ENCODE data around the gene BCAT1.

BCAT1 gene

GRCh38 chr12:24948757-24949722, at the start of gene BCAT1:
BCAT1 (minus strand) TSS chr12:24949101; CDS start chr12:24948932, 169 bp downstream.
- peak; percentile 87 to 89 for DNase-seq (ENCODE audit: low read depth in 2 of 2)
- peak within 1 kb of the TSS; percentile 78 to 84 for H3K4me3 ChIP-seq (replicated peaks in 1 of 2; ENCODE audit: low read depth in 2 of 2, low read length in 2 of 2)
- TF ChIP-seq CTCF (IDR thresholded peaks at IDR 0.05; ENCODE audit: low read depth, low read length): peak; percentile 25

- no peak for TF ChIP-seq CTCF (IDR thresholded peaks at IDR 0.05; ENCODE audit: low read depth, low read length)
- peak; percentile 38 to 78 for DNase-seq (ENCODE audit: low read depth in 2 of 2)
- no peak overlapping the region for H3K4me3 ChIP-seq (replicated peaks in 1 of 2; ENCODE audit: low read depth in 2 of 2, low read length in 2 of 2)
These were observed 49.2 kb upstream of the BCAT1 start for GRCh38 chr12:24997970-24998582.

- no peak for TF ChIP-seq CTCF (IDR thresholded peaks at IDR 0.05; ENCODE audit: low read depth, low read length)
- no peak for DNase-seq (ENCODE audit: low read depth in 2 of 2)
- no peak overlapping the region for H3K4me3 ChIP-seq (replicated peaks in 1 of 2; ENCODE audit: low read depth in 2 of 2, low read length in 2 of 2)
These were observed 48.6 kb upstream of the BCAT1 start for GRCh38 chr12:24997496-24997895.

GRCh38 chr12:24996820-24997219, 47.9 kb upstream of the BCAT1 start:
- no peak for TF ChIP-seq CTCF (IDR thresholded peaks at IDR 0.05; ENCODE audit: low read depth, low read length)
- H3K4me3 ChIP-seq (replicated peaks in 1 of 2; ENCODE audit: low read depth in 2 of 2, low read length in 2 of 2): no peak overlapping the region
- no peak for DNase-seq (ENCODE audit: low read depth in 2 of 2)

GRCh38 chr12:24996102-24996797, 47.3 kb upstream of the BCAT1 start:
- no peak for TF ChIP-seq CTCF (IDR thresholded peaks at IDR 0.05; ENCODE audit: low read depth, low read length)
- DNase-seq (ENCODE audit: low read depth in 2 of 2): no peak
- no peak overlapping the region for H3K4me3 ChIP-seq (replicated peaks in 1 of 2; ENCODE audit: low read depth in 2 of 2, low read length in 2 of 2)

- DNase-seq (ENCODE audit: low read depth in 2 of 2): no peak
- no peak overlapping the region for H3K4me3 ChIP-seq (replicated peaks in 1 of 2; ENCODE audit: low read depth in 2 of 2, low read length in 2 of 2)
- TF ChIP-seq CTCF (IDR thresholded peaks at IDR 0.05; ENCODE audit: low read depth, low read length): no peak
These were observed 44.9 kb upstream of the BCAT1 start for GRCh38 chr12:24993793-24994192.
